SU-DHL-6 (cell line): ENCODE measurements around the gene TOX2.

Experiments used
- H2AFZ ChIP-seq: fragments of 200-600 bp; sonication (generic); 2 replicates; pipeline ENCODE4 v1.6.1; 2014; ENCODE audit warnings: low read depth, mild to moderate bottlenecking, moderate library complexity, mixed read lengths, antibody characterized with exemption, low read length; ENCODE audit not compliant: severe bottlenecking
- H3F3A ChIP-seq: fragments of 200-600 bp; shearing (Covaris generic); 2 replicates; pipeline ENCODE4 v1.6.0; 2016; ENCODE audit warnings: antibody characterized with exemption, mild to moderate bottlenecking; ENCODE audit not compliant: insufficient read depth
- H3K27ac ChIP-seq: fragments of 200-600 bp; sonication (generic); 2 replicates; pipeline ENCODE4 v1.5.1; 2016; ENCODE audit warnings: low read depth, mild to moderate bottlenecking, low read length, moderate library complexity, mixed read lengths
- H3K27me3 ChIP-seq: fragments of 200-600 bp; sonication (generic), shearing (Covaris generic); 2 replicates; pipeline ENCODE4 v1.6.0; 2014; ENCODE audit warnings: mild to moderate bottlenecking, low read length
- H3K36me3 ChIP-seq: fragments of 200-600 bp; sonication (generic); 2 replicates; pipeline ENCODE4 v1.6.1; 2014; ENCODE audit warnings: mild to moderate bottlenecking, low read length, mixed read lengths
- H3K4me2 ChIP-seq: fragments of 300-600, 200-600 bp; shearing (Covaris generic), sonication (generic); 2 replicates; pipeline ENCODE4 v1.6.0; 2014; ENCODE audit warnings: low read length, low read depth, mild to moderate bottlenecking; ENCODE audit not compliant: poor library complexity, severe bottlenecking
- H3K4me3 ChIP-seq: fragments of 200-600 bp; sonication (generic); 2 replicates; pipeline ENCODE4 v1.5.1; 2014; ENCODE audit warnings: antibody characterized with exemption, low read length, mild to moderate bottlenecking, mixed read lengths; ENCODE audit not compliant: insufficient read depth, poor library complexity, severe bottlenecking
- H3K79me2 ChIP-seq: fragments of 200-600 bp; sonication (generic); 2 replicates; pipeline ENCODE4 v1.6.1; 2014; ENCODE audit warnings: mild to moderate bottlenecking, low read length, moderate library complexity; ENCODE audit not compliant: insufficient read depth
- H3K9ac ChIP-seq: fragments of 200-600 bp; sonication (generic); 2 replicates; pipeline ENCODE4 v1.7.0; 2014; ENCODE audit warnings: mild to moderate bottlenecking, low read length
- H3K9me2 ChIP-seq: fragments of 200-600 bp; sonication (generic); replicated peaks from 2 replicates; pipeline ENCODE4 v1.6.1; 2014; ENCODE audit warnings: low read length; ENCODE audit not compliant: insufficient read depth
- H3K9me3 ChIP-seq: fragments of 200-600 bp; sonication (generic); 2 replicates; pipeline ENCODE4 v1.6.1; 2014; ENCODE audit warnings: low read length, mixed read lengths; ENCODE audit not compliant: insufficient read depth
- H4K20me1 ChIP-seq: fragments of 200-600 bp; sonication (generic); 2 replicates; pipeline ENCODE4 v1.6.1; 2014; ENCODE audit warnings: low read depth, mild to moderate bottlenecking, antibody characterized with exemption, low read length, moderate library complexity, mixed read lengths
- CTCF ChIP-seq: fragments of 200-600 bp; sonication (generic); IDR thresholded peaks from one replicate; pipeline ENCODE4 v1.5.1; 2017; ENCODE audit warnings: antibody characterized with exemption, mild to moderate bottlenecking, low read length, moderate library complexity; ENCODE audit not compliant: insufficient read depth, poor library complexity, severe bottlenecking
- EZH2phosphoT487 ChIP-seq: fragments of 200-600 bp; sonication (generic), shearing (Covaris generic); conservative IDR thresholded peaks from 2 replicates; pipeline ENCODE4 v1.6.1; 2018; ENCODE audit warnings: mild to moderate bottlenecking, antibody characterized with exemption, low read length, moderate library complexity, mixed read lengths

Gene TOX2

DNA sequence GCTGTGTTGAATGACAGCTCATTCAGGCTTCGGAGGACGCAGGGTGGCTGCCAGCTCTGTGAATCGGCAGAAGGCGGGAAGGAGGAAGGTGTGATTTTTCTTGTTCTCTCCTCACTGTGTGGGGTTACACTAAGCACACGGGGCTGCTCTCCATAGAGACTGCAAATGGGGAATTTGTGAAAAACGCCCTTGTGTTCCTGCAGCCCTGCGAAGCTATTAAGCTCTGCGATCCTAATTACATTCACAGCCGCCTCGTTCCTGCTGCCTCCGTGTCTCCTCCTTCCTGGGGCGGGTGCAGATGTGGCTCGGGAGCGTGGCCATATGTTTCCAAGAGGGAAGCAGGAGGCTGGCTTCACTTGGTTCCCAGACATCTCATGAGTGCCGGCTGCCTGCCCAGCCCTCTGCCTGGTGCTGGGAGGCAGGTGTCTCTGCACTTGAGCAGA lies 124.0 kb downstream of the TOX2 start:
- H3K27ac ChIP-seq: no peak overlapping the region
- no peak overlapping the region for H3K4me2 ChIP-seq
- TF ChIP-seq EZH2phosphoT487 (no peak), CTCF (no peak)
- no peak overlapping the region for H2AFZ ChIP-seq
- no peaks in the 10 kb centered on the region for H3K36me3 ChIP-seq
- H3K9me3 ChIP-seq: no peaks in the 10 kb centered on the region
- no peak overlapping the region for H3K9ac ChIP-seq
- H3K79me2 ChIP-seq: no peaks in the 10 kb centered on the region
- H3K4me3 ChIP-seq: no peak overlapping the region
- H4K20me1 ChIP-seq: no peaks in the 10 kb centered on the region
- no peaks in the 10 kb centered on the region for H3F3A ChIP-seq
- no peaks in the 10 kb centered on the region for H3K27me3 ChIP-seq
- no peaks in the 10 kb centered on the region for H3K9me2 ChIP-seq

DNA sequence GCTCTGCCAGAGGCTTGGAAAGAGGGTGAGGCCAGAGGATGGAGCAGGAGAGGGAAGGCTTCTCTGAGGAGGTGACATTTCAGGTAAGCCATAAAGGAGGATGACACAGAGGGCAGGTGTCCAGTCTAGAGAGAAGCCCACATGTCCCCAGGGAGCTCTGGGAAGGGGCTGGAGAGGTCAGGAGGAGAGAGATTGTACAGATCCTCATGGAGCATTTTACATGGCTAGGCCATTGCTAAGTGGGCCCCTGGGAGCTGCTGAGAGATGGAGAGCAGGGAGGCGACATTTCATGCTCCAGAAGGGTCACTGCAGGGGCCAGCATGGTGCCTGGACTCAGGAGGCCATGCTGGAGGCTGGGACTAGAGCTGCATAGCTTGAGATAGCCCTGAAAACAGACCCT lies 124.5 kb downstream of the TOX2 start:
- Histone ChIP-seq H3K79me2 (no peaks in the 10 kb centered on the region), H3F3A (no peaks in the 10 kb centered on the region), H4K20me1 (no peaks in the 10 kb centered on the region), H3K9me2 (no peaks in the 10 kb centered on the region), H3K4me2 (no peak overlapping the region), H2AFZ (no peak overlapping the region), H3K27me3 (no peaks in the 10 kb centered on the region), H3K4me3 (no peak overlapping the region), H3K36me3 (no peaks in the 10 kb centered on the region), H3K27ac (no peak overlapping the region), H3K9ac (no peak overlapping the region), H3K9me3 (no peaks in the 10 kb centered on the region)
- no peak for TF ChIP-seq EZH2phosphoT487
- no peak for TF ChIP-seq CTCF

DNA sequence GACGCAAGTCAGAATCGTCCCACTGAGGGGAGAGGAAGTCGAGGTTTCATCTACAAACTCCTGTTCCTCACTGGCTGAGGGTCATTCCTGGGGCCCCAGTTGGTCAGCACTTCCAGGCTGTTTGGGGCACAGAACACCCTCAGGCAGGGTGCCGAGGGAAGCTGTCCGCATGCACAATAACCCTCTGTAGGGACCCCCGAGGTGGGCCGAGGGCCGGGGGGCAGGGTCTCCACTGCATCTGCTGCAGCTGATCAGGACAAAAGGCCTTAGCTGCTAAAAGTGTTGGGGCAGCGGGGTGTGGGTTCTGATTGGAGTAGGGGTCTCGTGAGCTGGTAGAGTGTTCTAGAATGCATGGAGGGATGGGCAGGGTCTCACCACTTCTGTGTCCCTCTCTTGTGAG lies 125.1 kb downstream of the TOX2 start:
- Histone ChIP-seq H4K20me1 (no peaks in the 10 kb centered on the region), H3K79me2 (no peaks in the 10 kb centered on the region)

More for the DNA sequence above, 125.1 kb downstream of the TOX2 start:
- Histone ChIP-seq H3K27me3 (no peaks in the 10 kb centered on the region), H3F3A (no peaks in the 10 kb centered on the region), H3K27ac (no peak overlapping the region), H3K4me2 (no peak overlapping the region), H2AFZ (no peak overlapping the region), H3K9me2 (no peaks in the 10 kb centered on the region), H3K36me3 (no peaks in the 10 kb centered on the region), H3K4me3 (no peak overlapping the region), H3K9me3 (no peaks in the 10 kb centered on the region), H3K9ac (no peak overlapping the region)
- TF ChIP-seq EZH2phosphoT487 (no peak), CTCF (no peak)
